Activated B cell treated with CpG ODN at 0.5 μM for 24 hours (primary cell): ENCODE results near the gene PRKCI. TPM values are rescaled to one million over a fixed set of nuclear protein-coding genes. Genes with fewer than 3 reads are reported as not detected.
A peak's percentile ranks its signal among the peaks of the same experiment; 100 is the strongest.
"Not testable (repeated sequence)": the region's sequence is repeated elsewhere in the genome, so short reads cannot be mapped to it uniquely, and the experiment has no call there.

Experiments
- ATAC-seq: fragments of 200-7000 bp; cut with Tn5 transposase; one replicate; pipeline ENCODE4 v1.10.0; 2021; ENCODE audit warnings: low read depth, mild to moderate bottlenecking, moderate library complexity
- CTCF ChIA-PET: fragments of 350-600 bp; sonication (Branson Sonifier 250); formaldehyde crosslinking; loops from one replicate; lab custom pipeline; 2021; ENCODE audit warnings: antibody characterized with exemption; lab: Charles Lee
- POLR2A ChIA-PET: fragments of 350-600 bp; sonication (Branson Sonifier 250); formaldehyde crosslinking; loops from one replicate; lab custom pipeline; 2021; ENCODE audit warnings: antibody characterized with exemption; lab: Charles Lee
- DNase-seq: peaks from one replicate; pipeline ENCODE4 v3.0.0; 2022
- H3K27ac Mint-ChIP-seq: one replicate; pipeline ENCODE4 v1.8.0; 2020; ENCODE audit warnings: mixed read lengths
- H3K27me3 Mint-ChIP-seq: one replicate; pipeline ENCODE4 v1.8.0; 2021; ENCODE audit warnings: mixed read lengths
- H3K36me3 Mint-ChIP-seq: one replicate; pipeline ENCODE4 v1.8.0; 2021; ENCODE audit warnings: low read depth, mixed read lengths
- H3K4me1 Mint-ChIP-seq: one replicate; pipeline ENCODE4 v1.8.0; 2021; ENCODE audit warnings: mixed read lengths
- H3K4me3 Mint-ChIP-seq: one replicate; pipeline ENCODE4 v1.8.0; 2020; ENCODE audit warnings: mild to moderate bottlenecking, mixed read lengths
- H3K9me3 Mint-ChIP-seq: one replicate; pipeline ENCODE4 v1.8.0; 2020; ENCODE audit warnings: mixed read lengths
- intact Hi-C: fragments of 100-400 bp; cut with micrococcal nuclease; formaldehyde crosslinking; loops from one replicate; pipeline ENCODE4 v1.15.1; 2024
- total RNA-seq: library from RNA; stranded (reverse); gene quantifications from 2 replicates; pipeline ENCODE4 v1.2.3, GENCODE V29; 2022
- TF ChIP-seq, protein P1 (sequence below): fragments of 200-600 bp; IDR thresholded peaks from one replicate; pipeline ENCODE4 v1.8.0; 2022; ENCODE audit warnings: antibody characterized with exemption, mild to moderate bottlenecking

PRKCI gene
- total RNA-seq, 1 donor from 2014 or later, result 6.6 TPM

DNA sequence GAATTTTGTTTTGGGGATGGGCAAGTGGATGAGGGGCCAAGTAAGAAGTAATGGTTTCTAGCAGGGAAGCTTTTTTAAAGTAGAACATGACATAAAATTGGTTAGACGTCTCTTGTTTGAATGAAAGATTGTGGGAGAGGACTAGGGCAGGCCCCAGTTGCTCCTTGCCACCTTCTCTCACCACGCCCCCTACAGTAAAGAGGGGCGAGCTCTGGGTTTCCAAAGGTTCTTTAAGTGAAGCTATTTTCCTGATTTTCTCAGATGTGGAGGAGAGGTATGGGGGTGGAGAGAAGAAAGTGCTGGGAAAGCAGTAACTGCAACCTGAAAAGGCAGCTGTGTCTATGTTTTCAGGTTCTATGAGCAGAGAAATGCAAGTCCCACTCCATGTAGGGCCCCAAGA is 102.7 kb downstream of the PRKCI start:
- H3K4me3 Mint-ChIP-seq, result no peak overlapping the region

DNA sequence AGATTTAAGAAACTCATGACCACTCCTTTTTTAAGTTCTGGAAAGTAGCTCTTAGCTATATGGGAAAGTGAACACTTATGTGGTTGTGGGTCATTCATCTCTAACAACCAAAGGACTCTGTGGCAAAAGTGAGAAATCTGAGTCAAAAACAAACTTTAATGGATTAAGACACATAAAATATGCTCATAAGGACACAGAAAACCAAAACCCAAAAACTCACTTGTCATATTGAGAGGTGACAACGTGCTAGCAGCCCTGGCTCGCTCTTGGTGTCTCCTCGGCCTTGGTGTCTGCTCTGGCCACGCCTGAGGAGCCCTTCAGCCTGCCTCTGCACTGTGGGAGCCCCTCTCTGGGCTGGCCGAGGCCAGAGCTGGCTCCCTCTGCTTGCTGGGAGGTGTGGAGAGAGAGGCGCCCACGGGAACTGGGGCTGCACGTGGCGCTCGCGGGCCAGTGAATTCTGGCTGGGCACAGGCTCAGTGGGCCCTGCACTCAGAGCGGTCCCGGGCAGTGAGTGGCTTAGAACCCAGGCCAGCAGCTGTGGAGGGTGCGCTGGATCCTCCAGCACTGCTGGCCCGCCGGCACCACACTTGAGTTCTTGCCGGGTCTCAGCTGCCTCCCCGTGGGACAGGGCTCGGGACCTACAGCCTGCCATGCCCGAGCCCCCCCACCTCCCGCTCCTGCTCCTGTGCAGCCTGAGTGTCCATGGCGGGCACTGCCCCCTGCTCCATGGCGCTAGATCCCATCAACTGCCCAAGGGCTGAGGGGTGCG is 105.0 kb downstream of the PRKCI start:
- Mint-ChIP-seq H3K27me3 (no peaks in the 10 kb centered on the region), H3K4me1 (peaks cover 25% of the 10 kb centered on the region), H3K4me3 (no peak overlapping the region), H3K27ac (no peak overlapping the region), H3K9me3 (peaks cover 3% of the 10 kb centered on the region), H3K36me3 (no peaks in the 10 kb centered on the region)
- intact Hi-C loops, result no loop called here
- TF ChIP-seq, protein P1, sequence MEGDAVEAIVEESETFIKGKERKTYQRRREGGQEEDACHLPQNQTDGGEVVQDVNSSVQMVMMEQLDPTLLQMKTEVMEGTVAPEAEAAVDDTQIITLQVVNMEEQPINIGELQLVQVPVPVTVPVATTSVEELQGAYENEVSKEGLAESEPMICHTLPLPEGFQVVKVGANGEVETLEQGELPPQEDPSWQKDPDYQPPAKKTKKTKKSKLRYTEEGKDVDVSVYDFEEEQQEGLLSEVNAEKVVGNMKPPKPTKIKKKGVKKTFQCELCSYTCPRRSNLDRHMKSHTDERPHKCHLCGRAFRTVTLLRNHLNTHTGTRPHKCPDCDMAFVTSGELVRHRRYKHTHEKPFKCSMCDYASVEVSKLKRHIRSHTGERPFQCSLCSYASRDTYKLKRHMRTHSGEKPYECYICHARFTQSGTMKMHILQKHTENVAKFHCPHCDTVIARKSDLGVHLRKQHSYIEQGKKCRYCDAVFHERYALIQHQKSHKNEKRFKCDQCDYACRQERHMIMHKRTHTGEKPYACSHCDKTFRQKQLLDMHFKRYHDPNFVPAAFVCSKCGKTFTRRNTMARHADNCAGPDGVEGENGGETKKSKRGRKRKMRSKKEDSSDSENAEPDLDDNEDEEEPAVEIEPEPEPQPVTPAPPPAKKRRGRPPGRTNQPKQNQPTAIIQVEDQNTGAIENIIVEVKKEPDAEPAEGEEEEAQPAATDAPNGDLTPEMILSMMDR, result no peak
- DNase-seq, result no peak
- POLR2A ChIA-PET, result interaction anchor here (1.8 to 4.2 kb wide), 2 partner anchors 26 to 30 kb away, joined by 6 to 32 read pairs; partner anchors contain the start of gene SKIL
- no peak for ATAC-seq
- CTCF ChIA-PET, result interaction anchor here (0.8 to 1.2 kb wide), 2 partner anchors 43 to 363 kb away, joined by 3 read pairs; no protein-coding TSS in a partner anchor

More for the DNA sequence above, 102.7 kb downstream of the PRKCI start:
- no peaks in the 10 kb centered on the region for H3K36me3 Mint-ChIP-seq
- TF ChIP-seq, protein P1, result no peak
- peaks cover 3% of the 10 kb centered on the region for H3K9me3 Mint-ChIP-seq
- DNase-seq (no peak), ATAC-seq (no peak)
- POLR2A ChIA-PET, result interaction anchor here (1.7 to 2.3 kb wide), 2 partner anchors 31 to 33 kb away, joined by 4 to 8 read pairs; partner anchors contain the start of gene SKIL
- peaks cover 10% of the 10 kb centered on the region for H3K4me1 Mint-ChIP-seq
- H3K27ac Mint-ChIP-seq, result no peak overlapping the region
- intact Hi-C loops, result no loop called here
- CTCF ChIA-PET, result interaction anchor here (0.7 kb wide), 1 partner anchor 60 kb away, joined by 3 read pairs; no protein-coding TSS in a partner anchor
- no peaks in the 10 kb centered on the region for H3K27me3 Mint-ChIP-seq

DNA sequence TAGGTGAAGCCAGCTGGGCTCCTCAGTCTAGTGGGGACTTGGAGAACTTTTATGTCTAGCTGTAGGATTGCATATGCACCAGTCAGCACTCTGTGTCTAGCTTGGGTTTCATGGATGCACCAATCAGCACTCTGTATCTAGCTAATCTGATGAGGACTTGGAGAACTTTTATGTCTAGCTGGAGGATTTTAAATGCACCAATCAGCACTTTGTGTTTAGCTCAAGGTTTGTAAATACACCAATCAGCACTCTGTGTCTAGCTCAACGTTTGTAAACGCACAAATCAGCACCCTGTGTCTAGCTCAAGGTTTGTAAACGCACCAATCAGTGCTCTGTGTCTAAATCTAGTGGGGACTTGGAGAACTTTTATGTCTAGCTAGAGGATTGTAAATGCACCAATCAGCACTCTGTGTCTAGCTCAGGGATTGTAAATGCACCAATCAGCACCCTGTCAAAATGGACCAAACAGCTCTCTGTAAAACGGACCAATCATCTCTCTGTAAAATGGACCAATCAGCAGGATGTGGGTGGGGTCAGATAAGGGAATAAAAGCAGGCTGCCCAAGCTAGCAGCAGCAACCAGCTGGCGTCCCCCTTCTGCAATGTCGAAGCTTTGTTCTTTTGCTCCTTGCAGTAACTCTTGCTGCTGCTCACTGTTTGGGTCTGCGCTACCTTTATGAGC is 105.8 kb downstream of the PRKCI start:
- H3K27ac Mint-ChIP-seq, H3K27me3 Mint-ChIP-seq, H3K4me3 Mint-ChIP-seq, H3K9me3 Mint-ChIP-seq, H3K36me3 Mint-ChIP-seq, intact Hi-C loops, ATAC-seq, DNase-seq: not testable (repeated sequence)
- CTCF ChIA-PET, result interaction anchor here (0.8 to 1.2 kb wide), 3 partner anchors 10 to 363 kb away, joined by 3 read pairs; no protein-coding TSS in a partner anchor
- peaks cover 26% of the 10 kb centered on the region for H3K4me1 Mint-ChIP-seq
- POLR2A ChIA-PET, result interaction anchor here (1.8 to 4.2 kb wide), 2 partner anchors 25 to 29 kb away, joined by 6 to 32 read pairs; partner anchors contain the start of gene SKIL

DNA sequence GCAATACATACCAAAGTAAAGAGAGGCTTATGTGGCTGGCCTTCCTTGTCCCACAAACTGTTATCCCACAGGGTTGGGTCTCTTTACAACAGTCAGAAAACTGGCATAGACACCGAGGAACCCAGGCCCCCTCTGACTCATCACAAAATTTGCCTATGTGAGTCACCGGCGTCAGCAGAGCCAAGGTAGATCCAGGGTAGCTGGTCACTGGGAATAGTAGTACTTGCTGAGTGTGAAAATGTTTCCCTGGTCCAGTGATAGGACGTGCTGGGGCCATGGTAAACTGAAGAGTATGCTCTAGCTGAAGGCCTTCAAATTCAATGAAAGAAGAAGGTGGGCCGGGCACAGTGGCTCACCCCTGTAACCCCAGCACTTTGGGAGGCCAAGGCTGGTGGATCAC is 108.1 kb downstream of the PRKCI start:
- TF ChIP-seq, protein P1, result no peak
- CTCF ChIA-PET, result no interaction called here
- DNase-seq, result no peak
- H3K27me3 Mint-ChIP-seq, result no peaks in the 10 kb centered on the region
- POLR2A ChIA-PET, result interaction anchor here (0.9 to 4.2 kb wide), 2 partner anchors 26 to 33 kb away, joined by 3 to 32 read pairs; partner anchors contain the start of gene SKIL
- H3K36me3 Mint-ChIP-seq, result no peaks in the 10 kb centered on the region
- peaks cover 4% of the 10 kb centered on the region for H3K9me3 Mint-ChIP-seq
- peaks cover 26% of the 10 kb centered on the region for H3K4me1 Mint-ChIP-seq
- intact Hi-C loops, result loop anchor here (2.0 kb wide), 1 partner anchor 14 kb away; no protein-coding TSS in a partner anchor
- peak overlapping the region; percentile 53 for H3K27ac Mint-ChIP-seq
- peak overlapping the region; percentile 32 for H3K4me3 Mint-ChIP-seq
- ATAC-seq, result peak; percentile 79

DNA sequence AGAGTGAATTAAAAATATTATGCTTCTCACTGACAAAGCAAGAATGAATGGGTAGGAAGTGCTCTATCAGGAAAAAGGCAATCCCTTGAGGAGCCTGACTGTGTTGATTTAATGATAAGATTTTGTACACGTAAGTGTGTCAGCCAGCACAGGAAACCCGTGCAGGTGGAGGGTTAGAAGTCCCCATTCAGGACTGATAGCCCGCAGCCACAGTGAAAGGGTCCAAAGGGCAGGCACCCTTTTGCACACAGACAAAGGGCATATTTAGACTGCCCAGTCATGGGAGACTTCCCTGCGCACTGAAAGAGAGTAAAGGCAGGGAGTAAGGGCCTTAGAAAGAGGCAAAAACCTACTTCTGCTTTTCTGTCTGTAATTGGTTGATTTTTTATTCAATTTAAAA is 108.9 kb downstream of the PRKCI start:
- H3K27ac Mint-ChIP-seq, result peak overlapping the region; percentile 24
- intact Hi-C loops, result loop anchor here (1.0 to 2.0 kb wide), 3 partner anchors 14 to 27 kb away; no protein-coding TSS in a partner anchor
- H3K4me3 Mint-ChIP-seq, result no peak overlapping the region
- ATAC-seq (peak; percentile 63), DNase-seq (no peak)
- H3K4me1 Mint-ChIP-seq, result peaks cover 26% of the 10 kb centered on the region
- H3K9me3 Mint-ChIP-seq, result peaks cover 4% of the 10 kb centered on the region
- H3K27me3 Mint-ChIP-seq, result no peaks in the 10 kb centered on the region
- CTCF ChIA-PET, result no interaction called here
- POLR2A ChIA-PET, result interaction anchor here (0.7 to 4.2 kb wide), 2 partner anchors 26 to 520 kb away, joined by 5 to 32 read pairs; partner anchors contain the start of gene SKIL
- TF ChIP-seq, protein P1, result no peak
- no peaks in the 10 kb centered on the region for H3K36me3 Mint-ChIP-seq
